ENCODE data around the gene MRPL27.

Gene MRPL27

GRCh38 chr17:50361561-50362480, 11.2 kb downstream of the MRPL27 start:
- TF ChIP-seq POLR2AphosphoS5 (IDR thresholded peaks at IDR 0.05; ENCODE audit: low read depth), result no peak
- TF ChIP-seq, protein P1, sequence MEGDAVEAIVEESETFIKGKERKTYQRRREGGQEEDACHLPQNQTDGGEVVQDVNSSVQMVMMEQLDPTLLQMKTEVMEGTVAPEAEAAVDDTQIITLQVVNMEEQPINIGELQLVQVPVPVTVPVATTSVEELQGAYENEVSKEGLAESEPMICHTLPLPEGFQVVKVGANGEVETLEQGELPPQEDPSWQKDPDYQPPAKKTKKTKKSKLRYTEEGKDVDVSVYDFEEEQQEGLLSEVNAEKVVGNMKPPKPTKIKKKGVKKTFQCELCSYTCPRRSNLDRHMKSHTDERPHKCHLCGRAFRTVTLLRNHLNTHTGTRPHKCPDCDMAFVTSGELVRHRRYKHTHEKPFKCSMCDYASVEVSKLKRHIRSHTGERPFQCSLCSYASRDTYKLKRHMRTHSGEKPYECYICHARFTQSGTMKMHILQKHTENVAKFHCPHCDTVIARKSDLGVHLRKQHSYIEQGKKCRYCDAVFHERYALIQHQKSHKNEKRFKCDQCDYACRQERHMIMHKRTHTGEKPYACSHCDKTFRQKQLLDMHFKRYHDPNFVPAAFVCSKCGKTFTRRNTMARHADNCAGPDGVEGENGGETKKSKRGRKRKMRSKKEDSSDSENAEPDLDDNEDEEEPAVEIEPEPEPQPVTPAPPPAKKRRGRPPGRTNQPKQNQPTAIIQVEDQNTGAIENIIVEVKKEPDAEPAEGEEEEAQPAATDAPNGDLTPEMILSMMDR (IDR thresholded peaks at IDR 0.05; ENCODE audit: insufficient read depth, low read length), result peak; percentile 77
- H3K4me3 ChIP-seq (replicated peaks; ENCODE audit: insufficient read depth, low read length), result no peak overlapping the region
- no peak overlapping the region for H3K27ac ChIP-seq (replicated peaks)
- peak; percentile 38 to 74 for DNase-seq (ENCODE audit: low read depth in 1 of 2, low spot score in 1 of 2)
- no peaks in the 10 kb centered on the region for H3K27me3 ChIP-seq (ENCODE audit: insufficient read depth, poor library complexity, severe bottlenecking)

DNA sequence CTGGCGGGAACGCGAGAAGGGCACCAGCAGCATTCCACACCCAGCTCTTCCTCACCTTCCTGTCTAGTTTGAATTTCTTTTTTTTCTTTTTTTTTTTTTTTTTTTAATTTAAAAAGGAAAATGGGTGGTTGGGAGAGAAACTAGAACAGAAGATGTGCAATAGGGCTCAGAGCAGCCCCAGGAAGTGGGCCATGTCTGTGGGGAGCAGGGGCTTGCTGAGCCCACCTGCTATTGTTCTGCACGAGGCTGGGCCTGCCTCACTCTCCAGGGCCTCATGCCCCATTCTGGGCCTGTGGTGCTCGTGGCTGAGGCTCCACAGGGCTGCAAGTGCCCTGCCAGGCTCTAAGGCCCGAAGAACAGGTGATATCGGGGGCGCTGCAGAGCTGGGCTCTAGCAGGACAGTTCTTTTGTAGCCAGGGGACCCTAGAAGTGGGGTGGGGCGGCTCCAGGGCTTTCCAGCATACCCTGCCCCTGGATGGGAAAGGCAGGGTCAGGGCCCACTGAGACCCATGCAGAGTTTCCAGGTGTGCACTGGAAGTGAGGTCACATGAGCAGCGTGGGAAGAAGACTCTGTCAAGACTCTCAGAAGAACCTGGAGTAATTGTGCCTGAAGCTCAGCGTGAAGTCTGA, 12.4 kb downstream of the MRPL27 start:
- no peaks in the 10 kb centered on the region for H3K27me3 ChIP-seq (ENCODE audit: insufficient read depth, poor library complexity, severe bottlenecking)
- DNase-seq (ENCODE audit: low read depth in 1 of 2, low spot score in 1 of 2), result no peak
- TF ChIP-seq, protein P2, sequence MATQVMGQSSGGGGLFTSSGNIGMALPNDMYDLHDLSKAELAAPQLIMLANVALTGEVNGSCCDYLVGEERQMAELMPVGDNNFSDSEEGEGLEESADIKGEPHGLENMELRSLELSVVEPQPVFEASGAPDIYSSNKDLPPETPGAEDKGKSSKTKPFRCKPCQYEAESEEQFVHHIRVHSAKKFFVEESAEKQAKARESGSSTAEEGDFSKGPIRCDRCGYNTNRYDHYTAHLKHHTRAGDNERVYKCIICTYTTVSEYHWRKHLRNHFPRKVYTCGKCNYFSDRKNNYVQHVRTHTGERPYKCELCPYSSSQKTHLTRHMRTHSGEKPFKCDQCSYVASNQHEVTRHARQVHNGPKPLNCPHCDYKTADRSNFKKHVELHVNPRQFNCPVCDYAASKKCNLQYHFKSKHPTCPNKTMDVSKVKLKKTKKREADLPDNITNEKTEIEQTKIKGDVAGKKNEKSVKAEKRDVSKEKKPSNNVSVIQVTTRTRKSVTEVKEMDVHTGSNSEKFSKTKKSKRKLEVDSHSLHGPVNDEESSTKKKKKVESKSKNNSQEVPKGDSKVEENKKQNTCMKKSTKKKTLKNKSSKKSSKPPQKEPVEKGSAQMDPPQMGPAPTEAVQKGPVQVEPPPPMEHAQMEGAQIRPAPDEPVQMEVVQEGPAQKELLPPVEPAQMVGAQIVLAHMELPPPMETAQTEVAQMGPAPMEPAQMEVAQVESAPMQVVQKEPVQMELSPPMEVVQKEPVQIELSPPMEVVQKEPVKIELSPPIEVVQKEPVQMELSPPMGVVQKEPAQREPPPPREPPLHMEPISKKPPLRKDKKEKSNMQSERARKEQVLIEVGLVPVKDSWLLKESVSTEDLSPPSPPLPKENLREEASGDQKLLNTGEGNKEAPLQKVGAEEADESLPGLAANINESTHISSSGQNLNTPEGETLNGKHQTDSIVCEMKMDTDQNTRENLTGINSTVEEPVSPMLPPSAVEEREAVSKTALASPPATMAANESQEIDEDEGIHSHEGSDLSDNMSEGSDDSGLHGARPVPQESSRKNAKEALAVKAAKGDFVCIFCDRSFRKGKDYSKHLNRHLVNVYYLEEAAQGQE (IDR thresholded peaks at IDR 0.05; ENCODE audit: insufficient replicate concordance, low read depth), result no peak
- no peak for TF ChIP-seq SPI1 (IDR thresholded peaks at IDR 0.05; ENCODE audit: borderline replicate concordance, low read depth)
- no peak for TF ChIP-seq POLR2AphosphoS5 (IDR thresholded peaks at IDR 0.05; ENCODE audit: low read depth)
- TF ChIP-seq GABPA (IDR thresholded peaks at IDR 0.05; ENCODE audit: low read depth), result no peak
- TF ChIP-seq, protein P1 (IDR thresholded peaks at IDR 0.05; ENCODE audit: insufficient read depth, low read length), result no peak
- H3K4me3 ChIP-seq (replicated peaks; ENCODE audit: insufficient read depth, low read length), result no peak overlapping the region
- no peak overlapping the region for H3K27ac ChIP-seq (replicated peaks)

GRCh38 chr17:50359998-50360461, 13.0 kb downstream of the MRPL27 start:
- Histone ChIP-seq H3K4me3 (replicated peaks; ENCODE audit: insufficient read depth, low read length) (no peak overlapping the region), H3K27ac (replicated peaks) (no peak overlapping the region), H3K27me3 (ENCODE audit: insufficient read depth, poor library complexity, severe bottlenecking) (no peaks in the 10 kb centered on the region)
- no peak for DNase-seq (ENCODE audit: low read depth in 1 of 2, low spot score in 1 of 2)
- no peak for TF ChIP-seq GABPA (IDR thresholded peaks at IDR 0.05; ENCODE audit: low read depth)
- TF ChIP-seq, protein P2 (IDR thresholded peaks at IDR 0.05; ENCODE audit: insufficient replicate concordance, low read depth), result no peak
- 0 out of 2 replicates have a peak, but pooled peaks have one; percentile 16 for TF ChIP-seq POLR2AphosphoS5 (IDR thresholded peaks at IDR 0.05; ENCODE audit: low read depth)
- TF ChIP-seq, protein P1 (IDR thresholded peaks at IDR 0.05; ENCODE audit: insufficient read depth, low read length), result no peak
